ENCODE results near the gene IQCM. TPM values are rescaled to one million over a fixed set of nuclear protein-coding genes. Genes with fewer than 3 reads are reported as not detected.

The IQCM gene
- total RNA-seq, 4 donors from 2014 or later = not detected

- Histone ChIP-seq H3K4me3 (no peak overlapping the region), H3K36me3 (no peaks in the 10 kb centered on the region), H3K9me3 (no peaks in the 10 kb centered on the region), H3K27me3 (no peaks in the 10 kb centered on the region), H3K27ac (no peak overlapping the region), H3K4me1 (peaks cover 0 to 5% (median 0%) of the 10 kb centered on the region in 3 donors)
- 28% methylated on average over 2 of the region's 2 CpGs for WGBS, 2 donors
- DNase-seq = no peak
- TF ChIP-seq CTCF (IDR thresholded peaks at IDR 0.05) (no peak), POLR2A (IDR thresholded peaks at IDR 0.05) (no peak)
- intact Hi-C loops (cut with DNase I) = no loop called here
These were observed 412.6 kb downstream of the IQCM start for GRCh38 chr4:149403081-149403480.

- H3K27me3 ChIP-seq = no peaks in the 10 kb centered on the region
- DNase-seq = no peak
- H3K4me3 ChIP-seq = no peak overlapping the region
- 47 to 60% methylated on average over 3 of the region's 3 CpGs for WGBS, 2 donors
- H3K4me1 ChIP-seq = peaks cover 0 to 5% (median 0%) of the 10 kb centered on the region in 3 donors
- no peaks in the 10 kb centered on the region for H3K9me3 ChIP-seq
- intact Hi-C loops (cut with DNase I) = no loop called here
- H3K36me3 ChIP-seq = no peaks in the 10 kb centered on the region
- no peak overlapping the region for H3K27ac ChIP-seq
- TF ChIP-seq POLR2A (IDR thresholded peaks at IDR 0.05) (no peak), CTCF (IDR thresholded peaks at IDR 0.05) (no peak)
These were observed 416.6 kb downstream of the IQCM start for GRCh38 chr4:149398993-149399392.

- no peaks in the 10 kb centered on the region for H3K36me3 ChIP-seq
- H3K4me3 ChIP-seq = no peak overlapping the region
- peak in 4 of 6 experiments; percentile 14 to 49 (median 30) for TF ChIP-seq CTCF (IDR thresholded peaks at IDR 0.05)
- TF ChIP-seq POLR2A (IDR thresholded peaks at IDR 0.05) = no peak
- H3K27me3 ChIP-seq = no peaks in the 10 kb centered on the region
- H3K9me3 ChIP-seq = no peaks in the 10 kb centered on the region
- no peak for DNase-seq
- no peak overlapping the region for H3K27ac ChIP-seq
- intact Hi-C loops (cut with DNase I) = loop anchor here (10.0 kb wide), 1 partner anchor 524 kb away; no protein-coding TSS in a partner anchor
- no peaks in the 10 kb centered on the region for H3K4me1 ChIP-seq
- WGBS, 2 donors = 33 to 42% methylated on average over 4 of the region's 4 CpGs
These were observed 444.7 kb downstream of the IQCM start for GRCh38 chr4:149370785-149371420.

- H3K9me3 ChIP-seq = no peaks in the 10 kb centered on the region
- intact Hi-C loops (cut with DNase I) = loop anchor here (10.0 kb wide), 1 partner anchor 525 kb away; no protein-coding TSS in a partner anchor
- no peak for DNase-seq
- no peaks in the 10 kb centered on the region for H3K4me1 ChIP-seq
- 56 to 64% methylated on average over 3 of the region's 3 CpGs for WGBS, 2 donors
- no peaks in the 10 kb centered on the region for H3K36me3 ChIP-seq
- no peaks in the 10 kb centered on the region for H3K27me3 ChIP-seq
- no peak overlapping the region for H3K27ac ChIP-seq
- H3K4me3 ChIP-seq = no peak overlapping the region
- no peak for TF ChIP-seq POLR2A (IDR thresholded peaks at IDR 0.05)
- TF ChIP-seq CTCF (IDR thresholded peaks at IDR 0.05) = no peak
These were observed 445.6 kb downstream of the IQCM start for GRCh38 chr4:149370002-149370401.

GRCh38 chr4:149353241-149353640 is 462.4 kb downstream of the IQCM start:
- Histone ChIP-seq H3K27me3 (no peaks in the 10 kb centered on the region), H3K36me3 (no peaks in the 10 kb centered on the region), H3K9me3 (no peaks in the 10 kb centered on the region), H3K4me3 (no peak overlapping the region), H3K4me1 (no peaks in the 10 kb centered on the region), H3K27ac (no peak overlapping the region)
- TF ChIP-seq POLR2A (IDR thresholded peaks at IDR 0.05) = no peak
- no peak for TF ChIP-seq CTCF (IDR thresholded peaks at IDR 0.05)
- intact Hi-C loops (cut with DNase I) = no loop called here
- WGBS, 2 donors = 53 to 61% methylated on average over 3 of the region's 3 CpGs
- no peak for DNase-seq

All from esophagus squamous epithelium (tissue), 5 donors.